IPS DF 4.7 (cell line): ENCODE results near the gene TRABD2B.

Experiments
- DNase-seq: peaks from one replicate; pipeline ENCODE4 v3.0.0-alpha.2; 2013; ENCODE audit warnings: low spot score; ENCODE audit errors: extremely low read depth

TRABD2B gene

DNA sequence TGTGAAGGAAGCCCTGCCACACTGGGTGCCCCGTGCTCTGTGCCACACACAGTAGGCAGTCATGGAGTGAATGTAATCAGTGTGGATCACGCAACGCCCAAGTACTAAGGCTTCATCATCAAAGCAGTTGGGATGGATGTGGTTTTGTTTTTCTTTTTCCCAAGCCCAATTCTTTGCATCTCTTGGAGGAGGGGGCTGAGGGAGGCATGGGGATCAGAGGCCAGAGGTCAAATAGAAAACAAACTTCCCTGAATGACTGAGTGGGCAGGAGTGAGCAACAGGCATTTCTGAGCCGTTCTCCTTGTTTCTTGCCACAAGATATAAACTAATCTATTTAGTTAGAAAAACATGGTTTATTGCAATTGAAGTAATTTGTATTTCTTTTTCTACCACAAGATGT, 85.3 kb downstream of the TRABD2B start:
- DNase-seq = no peak

DNA sequence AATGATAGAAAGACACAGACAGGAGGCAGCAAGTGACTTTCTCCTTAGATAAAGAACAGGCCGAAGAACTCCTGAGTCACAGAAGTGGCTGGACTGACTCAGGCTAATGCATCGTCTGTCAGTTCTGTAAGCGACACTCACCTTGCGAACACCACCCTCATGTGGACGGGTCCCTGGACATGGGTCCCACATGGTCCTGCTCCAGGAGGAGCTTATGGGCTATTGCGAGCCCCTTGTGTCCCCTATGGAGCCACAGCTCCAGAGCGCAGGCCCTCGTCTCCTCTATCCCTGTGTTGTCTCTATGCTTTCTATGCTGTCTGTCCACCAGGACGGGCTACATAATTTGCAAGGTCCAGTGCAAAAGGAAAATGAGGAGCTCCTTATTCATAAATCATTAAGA, 85.8 kb downstream of the TRABD2B start:
- no peak for DNase-seq

DNA sequence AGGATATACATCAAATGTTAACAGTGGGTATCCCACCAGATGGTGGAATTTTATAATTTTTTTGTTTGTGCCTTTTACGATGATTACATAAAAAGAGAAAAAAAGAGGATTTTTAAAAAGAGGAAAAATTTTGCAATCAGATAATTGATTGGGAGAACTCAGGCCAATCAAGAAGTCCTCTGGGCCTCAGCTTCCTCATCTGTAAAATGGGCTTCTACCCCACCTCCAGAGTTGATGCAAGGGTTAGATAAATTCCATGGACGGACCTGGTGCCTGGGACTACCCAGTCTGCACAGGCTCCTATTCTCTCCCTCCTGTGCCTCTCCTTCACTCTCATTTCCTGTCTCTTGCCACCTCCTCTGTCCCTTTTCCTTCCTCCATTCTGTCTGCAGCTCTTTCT, 88.9 kb downstream of the TRABD2B start:
- no peak for DNase-seq

DNA sequence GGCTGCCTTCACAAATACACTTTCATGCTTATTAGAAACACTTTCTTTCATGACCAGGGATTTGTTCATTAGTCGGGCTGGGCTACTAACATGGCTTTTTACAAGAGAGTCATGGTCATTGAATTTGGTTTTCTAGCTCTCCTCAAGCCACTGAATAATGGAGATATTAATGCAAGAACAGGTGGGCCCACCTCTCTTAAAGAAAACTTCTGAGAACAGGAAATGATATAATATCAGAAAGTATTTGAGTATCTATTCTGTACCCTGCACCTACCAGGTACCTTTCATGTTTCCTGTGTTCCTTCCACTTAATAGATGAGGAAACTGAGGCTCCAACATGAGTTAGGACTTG, 90.0 kb downstream of the TRABD2B start:
- no peak for DNase-seq

DNA sequence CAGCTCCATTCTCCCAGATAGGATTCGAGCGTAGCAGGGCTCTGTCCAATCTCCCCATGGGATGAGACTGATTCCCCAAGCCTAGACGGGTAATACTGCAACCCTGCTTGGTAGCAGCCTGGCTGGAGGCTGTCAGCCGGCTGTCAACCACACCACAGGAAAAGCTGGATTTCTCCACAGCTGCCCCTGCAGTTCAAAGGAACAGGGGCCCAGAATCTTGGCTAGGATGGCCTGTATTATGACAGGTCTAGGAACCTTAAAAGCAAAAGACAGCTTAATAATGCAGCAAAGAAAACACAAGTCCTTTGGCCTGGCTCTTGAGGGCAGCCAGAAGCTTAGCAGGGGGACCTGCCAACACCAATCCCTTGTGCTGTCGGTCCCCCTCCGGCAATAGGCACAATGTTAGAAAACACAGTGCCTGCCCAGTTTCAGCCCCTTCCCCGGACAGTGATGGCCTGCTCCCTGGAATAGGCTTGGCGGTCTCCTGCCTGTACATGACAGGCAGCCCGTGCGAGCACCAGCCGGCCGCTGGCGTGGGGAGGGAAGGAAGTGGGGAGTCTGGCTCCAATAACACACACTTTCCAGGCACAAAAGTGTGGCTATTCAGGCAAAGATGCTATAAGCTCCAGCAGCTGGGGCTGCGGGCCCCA, 90.5 kb downstream of the TRABD2B start:
- no peak for DNase-seq

DNA sequence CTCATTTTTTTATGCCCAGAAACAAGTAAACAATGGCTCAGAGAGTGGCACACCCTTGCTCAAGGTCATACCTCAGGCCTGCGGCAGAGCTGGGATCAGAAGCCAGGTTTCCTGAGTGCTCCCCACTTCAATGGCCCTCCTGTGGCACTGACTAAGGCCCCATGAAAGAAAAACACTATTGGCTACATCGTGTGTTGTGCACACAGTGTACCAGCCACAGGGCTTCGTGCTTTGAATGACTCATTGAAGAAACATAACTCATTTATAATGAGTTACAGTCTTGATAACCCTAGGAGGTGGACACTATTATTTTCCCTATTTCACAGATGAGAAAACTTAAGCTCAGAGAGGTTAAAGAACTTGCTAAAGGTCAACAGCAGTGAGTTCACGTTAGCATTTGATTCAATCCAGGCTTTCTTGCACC, 91.2 kb downstream of the TRABD2B start:
- DNase-seq = no peak

DNA sequence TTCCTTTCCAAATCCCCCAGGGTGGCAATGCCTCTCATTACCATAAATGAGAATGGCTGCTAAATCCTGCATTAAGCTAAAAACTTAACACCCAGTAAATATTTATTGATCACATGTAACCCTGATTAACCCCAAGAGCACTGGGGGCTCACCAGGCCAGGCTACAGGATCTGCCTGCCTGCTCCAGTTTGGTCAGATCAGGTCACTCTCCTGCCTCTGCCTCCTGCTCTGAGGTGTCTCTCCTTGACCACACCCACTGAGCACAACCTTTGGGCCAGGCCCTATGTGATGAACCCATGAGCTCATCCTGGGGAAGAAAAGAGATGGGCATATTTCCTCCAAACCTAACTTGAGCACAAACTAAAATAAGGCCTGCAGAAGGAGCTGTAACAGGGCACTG, 93.5 kb downstream of the TRABD2B start:
- DNase-seq = no peak

DNA sequence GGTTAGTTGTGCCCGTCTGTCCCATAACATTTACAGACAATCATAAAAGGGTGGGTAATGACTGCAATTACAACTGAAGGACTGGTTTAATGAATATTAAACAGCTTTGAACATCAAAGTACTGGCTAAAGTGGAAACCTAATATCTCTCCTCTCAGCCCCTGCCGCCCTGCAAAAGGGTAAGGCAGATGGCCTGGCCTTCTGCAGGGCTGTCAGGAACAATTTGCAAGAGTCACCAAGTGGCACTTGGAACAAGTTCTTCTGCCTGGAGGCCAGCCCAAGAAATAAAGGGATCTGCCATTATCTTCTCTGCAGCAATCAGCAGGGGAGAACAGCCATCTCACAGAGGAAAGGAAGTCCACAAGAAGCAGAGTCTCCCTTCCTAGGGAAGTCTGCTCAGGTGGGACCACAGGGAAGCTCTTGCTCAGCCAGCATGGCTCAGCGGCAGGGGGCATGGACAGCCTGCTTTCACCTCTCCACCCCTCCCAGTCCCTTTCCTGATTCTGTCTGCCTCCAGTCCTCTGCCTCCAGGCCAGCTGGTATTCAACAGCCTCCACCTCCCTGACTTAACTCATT, 96.1 kb downstream of the TRABD2B start:
- DNase-seq = no peak

DNA sequence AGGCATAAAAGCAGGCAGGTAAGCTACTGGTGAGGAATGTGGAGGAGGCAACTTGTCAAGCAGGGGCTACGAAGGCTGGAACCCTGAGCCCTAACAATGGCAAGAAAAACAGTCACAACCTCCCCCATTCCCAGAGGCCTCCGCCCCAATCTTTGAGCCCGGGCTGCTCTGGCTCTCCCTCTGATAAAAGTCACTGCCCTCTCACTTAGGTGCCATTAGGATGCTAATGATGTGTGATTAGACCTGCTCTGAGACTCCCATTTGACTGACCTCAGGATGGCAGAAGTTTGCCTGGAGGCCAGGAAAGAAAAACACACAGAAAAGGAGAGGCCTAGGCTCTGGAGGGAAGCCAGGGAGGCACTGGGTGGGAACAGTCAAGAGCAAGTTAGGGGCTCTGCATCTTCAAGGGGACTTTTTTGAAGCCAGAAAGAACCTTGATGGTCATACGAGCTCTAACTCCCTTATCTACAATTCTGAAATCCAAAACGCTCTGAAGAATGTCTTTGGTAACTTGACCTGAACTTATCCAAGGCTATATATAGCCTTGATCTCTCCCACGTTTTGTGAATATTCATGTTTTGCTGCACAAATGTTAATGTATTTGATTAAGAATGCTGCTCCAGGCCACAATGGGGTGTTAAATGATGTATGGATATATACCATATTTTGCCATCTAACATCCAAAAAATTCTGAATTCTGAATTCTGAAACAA, 98.9 kb downstream of the TRABD2B start:
- DNase-seq = peak; percentile 28

DNA sequence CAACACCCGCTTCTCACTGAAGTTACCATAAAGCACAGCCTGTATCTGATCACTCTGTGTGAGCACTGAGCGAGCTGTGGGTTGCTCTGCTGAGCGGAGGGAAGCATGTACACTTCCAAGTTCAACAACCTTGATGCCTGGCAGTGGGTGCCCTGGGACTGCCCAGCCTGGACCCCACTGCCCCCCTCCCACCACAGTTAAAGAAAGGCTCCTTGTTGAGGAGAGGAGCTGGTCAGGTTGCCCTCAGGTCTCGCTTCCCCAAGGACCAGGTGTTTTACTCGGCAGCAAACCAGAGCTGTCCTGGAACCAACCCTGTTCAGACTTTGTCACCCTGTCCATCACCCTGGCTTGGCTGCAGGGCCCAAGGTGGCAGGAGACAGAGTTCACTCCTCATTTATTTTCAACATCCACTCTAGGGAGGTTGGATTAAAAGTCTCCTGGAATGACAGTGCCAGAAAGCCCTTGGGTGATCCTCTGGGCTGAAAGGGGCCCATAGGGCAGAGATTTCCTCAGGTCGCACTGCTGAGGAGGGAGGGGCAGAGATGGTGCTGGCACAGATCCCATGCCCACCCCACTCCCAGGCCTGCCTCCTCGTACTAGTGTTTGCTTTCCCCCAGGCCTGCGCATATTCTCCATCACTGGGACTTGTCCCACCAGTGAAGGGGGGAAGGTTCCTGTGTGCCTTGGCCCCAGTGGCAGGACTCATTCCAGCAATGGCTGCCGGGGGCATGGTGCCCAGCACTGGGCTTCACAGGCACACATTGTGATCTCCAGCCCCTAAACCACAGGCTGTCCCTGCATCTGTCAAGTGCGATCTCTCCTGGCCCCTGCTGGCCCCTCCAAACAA, 101.7 kb downstream of the TRABD2B start:
- DNase-seq = no peak

DNA sequence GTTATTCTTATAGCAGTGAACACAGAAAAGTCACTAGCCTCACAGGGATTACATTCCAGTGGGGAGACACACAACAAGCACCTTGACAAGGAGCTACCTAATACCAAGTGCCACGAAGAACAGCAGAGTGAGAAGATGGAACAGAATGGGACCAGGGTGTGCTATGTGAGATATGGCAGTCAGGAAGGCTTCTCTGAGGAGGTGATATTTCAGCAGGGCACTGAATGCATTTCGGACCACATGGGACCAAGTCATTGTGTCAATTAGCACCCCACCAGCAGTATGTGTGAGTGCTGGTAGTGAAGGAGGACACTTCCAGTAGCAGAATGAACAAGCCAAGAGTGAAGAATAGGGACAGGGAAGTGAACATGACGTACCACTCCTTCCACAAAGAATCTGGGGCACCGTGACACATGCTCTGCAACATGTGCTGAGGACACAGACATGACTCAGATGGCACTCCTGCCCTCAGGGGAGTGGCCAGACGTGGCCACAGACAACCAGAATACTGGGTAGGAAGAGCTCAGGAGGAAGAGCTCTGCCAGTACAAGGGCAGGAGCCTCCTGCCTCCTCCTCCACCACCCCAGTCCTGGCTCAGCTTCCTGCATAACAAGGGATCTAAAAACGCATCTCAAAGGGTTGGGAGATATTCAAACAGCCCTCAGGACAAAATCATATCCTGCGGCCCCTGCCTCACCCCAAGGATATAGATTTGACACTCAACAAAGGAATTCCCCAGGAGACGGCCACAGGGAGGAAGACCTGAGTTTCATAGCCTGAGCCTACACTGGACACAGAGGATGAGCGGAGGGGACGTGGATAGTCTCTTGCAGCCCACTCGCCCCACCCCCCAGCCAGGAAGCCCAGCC, 102.5 kb downstream of the TRABD2B start:
- no peak for DNase-seq

DNA sequence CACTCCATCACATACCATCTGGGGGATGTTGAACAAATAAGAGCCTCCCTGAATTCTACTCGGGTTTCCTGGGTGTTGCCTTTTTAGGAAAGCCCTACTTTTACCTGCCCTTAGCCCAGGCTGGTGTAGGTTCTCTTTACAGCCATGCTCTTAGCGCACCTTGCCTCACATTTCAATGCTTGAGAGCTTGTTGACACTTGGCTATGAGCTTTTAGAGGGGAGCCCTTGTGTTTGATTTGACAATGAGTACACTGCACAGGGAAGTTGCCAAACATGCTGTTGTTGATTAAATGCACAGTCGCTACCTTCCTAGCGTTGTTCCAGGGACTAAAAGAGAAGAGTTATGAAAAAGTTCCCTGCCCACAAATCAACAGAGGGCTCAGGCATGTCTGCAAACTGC, 103.8 kb downstream of the TRABD2B start:
- no peak for DNase-seq

DNA sequence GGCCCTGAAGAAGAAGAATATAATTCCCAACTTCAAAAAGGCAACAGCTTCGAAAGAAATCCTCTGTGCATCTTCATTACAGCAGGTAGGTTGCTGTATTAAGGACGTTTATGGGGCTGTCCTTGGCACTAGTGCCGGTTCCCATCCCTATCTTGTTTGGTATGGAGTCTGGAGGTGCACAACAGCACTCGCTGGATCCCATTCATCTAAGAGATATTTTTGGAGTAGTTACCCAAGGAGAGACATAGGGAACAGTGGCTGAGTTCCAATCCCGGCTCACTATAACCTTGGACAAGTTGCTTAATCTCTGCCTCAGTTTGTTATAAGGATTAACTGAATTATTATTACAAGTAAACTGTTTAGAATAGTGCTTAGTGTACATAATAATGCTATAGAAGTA, 106.4 kb downstream of the TRABD2B start:
- DNase-seq = no peak

DNA sequence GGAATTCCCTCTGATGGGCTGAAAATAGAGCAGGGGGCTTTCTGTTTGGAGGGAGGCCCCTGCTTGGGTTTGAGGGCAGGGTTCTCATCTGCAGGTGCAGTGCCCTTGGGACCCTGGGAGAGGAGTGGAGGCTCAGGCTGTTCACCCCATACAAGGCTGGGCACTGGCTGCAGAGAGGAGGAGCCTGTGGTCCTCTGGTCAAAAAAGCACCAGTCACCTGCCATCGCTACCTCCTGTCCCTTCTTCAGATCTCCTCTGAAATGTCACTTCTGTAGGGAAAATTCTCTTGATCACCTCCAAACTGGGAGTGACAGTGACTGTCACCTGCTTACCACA, 108.9 kb downstream of the TRABD2B start:
- no peak for DNase-seq

DNA sequence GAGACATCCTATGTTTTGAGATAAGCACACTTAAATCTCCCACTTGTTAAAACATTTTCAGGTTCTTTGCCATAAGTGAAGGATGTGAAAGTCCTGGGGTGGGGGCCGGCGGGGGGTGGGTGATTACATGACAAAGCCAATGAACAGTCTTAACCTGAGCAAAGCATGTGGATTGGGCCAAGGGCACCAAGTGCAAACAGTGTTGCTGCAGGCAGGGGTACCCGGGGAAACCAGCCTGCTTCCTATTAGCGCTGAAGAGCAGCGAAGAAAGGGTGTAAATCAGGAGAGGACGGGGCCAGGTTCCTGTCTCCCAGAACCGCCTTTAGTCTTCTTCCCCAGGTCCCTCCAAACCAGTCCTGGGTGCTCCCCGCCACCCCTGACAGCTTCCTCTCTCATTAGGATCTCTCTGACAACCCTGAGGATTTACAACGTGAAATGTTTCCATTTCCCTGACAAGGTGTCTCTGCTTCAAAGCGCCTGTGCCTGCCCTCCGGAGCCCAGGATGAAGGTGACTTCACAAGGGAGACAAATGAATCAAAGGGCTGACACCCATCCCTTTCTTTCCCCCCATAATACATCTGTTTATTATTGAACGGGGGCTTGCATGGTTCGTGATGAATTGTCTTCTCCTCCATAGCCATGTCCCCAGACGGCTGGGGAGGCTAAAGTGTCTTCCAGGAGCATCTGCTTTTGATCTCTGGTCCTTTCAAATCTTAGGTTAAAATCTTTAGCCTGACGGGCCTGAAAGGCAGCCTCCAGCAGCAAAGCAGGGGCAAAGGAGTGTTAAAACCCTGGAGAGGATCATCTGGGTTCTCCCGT, 109.5 kb downstream of the TRABD2B start:
- no peak for DNase-seq

DNA sequence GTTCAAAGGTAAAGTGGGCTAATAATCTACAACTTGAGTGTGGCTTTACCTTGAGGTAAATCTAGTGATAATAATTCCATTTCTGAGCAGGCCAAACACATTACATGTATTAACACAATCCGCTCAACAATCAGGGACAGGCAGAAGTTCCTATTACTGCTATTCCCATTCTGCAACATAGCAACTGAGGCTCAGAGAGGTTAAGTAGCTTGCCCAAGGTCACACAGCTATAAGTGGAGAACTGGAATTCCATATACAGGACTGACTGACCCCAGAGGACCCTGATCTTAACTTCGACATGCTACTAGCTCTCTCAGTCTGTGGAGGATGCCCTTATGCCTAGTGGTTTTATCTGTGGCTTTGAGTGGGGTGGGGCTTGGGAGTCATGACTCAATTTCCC, 110.1 kb downstream of the TRABD2B start:
- no peak for DNase-seq

DNA sequence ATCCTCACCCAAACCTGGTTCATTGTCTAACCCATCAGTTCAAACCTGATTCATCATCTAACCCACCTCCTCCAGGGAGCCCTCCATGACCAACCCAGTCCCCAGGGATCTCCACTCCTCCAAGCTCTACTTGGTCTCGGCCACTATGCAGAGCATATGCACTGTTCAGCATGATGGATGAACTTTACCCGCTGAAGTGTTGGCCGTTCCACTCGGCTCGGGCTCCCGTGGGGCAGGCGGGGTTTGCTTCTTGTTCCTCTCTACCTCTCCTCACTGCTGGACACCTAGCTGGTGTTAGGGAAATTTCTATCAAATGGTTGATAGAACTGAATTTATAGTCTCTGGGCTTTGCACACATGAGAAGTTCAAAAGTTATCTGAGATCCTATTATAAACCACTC, 111.0 kb downstream of the TRABD2B start:
- DNase-seq = no peak

DNA sequence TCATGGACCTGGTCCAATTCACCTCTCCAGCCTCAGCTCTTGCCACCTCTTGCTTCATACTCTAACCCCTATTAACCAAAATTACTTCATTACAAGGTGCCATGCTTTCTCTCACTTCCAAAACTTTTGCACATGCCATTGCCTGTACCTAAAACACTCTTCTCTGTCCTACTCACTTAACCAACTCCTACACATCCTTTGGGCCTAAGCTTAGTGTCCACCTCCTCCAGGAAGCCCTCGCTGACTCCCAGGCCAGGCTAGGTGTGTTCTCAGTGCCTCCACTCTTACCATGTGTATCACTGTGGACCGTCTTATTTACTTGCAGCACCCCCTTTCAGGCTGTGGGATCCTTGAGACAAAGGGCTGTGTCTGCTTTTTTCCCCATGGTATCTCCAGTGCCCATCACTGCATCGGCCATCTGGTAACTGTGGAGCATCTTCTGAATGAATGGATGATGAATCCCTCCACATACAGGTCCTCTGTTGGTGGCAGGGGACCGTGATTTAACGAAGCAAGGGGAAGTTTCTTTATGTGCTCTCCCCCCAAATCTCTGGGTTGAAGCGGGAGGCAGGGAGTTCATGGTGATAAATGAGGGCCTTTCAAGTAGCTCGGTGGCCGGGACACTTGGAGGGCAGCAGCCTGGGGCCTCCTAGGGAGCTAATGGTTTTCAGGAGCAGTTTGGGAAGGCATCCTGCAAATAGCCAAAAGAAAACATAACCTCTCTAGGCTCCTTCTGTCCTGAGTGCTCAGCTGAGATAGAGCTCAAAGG, 111.9 kb downstream of the TRABD2B start:
- no peak for DNase-seq

DNA sequence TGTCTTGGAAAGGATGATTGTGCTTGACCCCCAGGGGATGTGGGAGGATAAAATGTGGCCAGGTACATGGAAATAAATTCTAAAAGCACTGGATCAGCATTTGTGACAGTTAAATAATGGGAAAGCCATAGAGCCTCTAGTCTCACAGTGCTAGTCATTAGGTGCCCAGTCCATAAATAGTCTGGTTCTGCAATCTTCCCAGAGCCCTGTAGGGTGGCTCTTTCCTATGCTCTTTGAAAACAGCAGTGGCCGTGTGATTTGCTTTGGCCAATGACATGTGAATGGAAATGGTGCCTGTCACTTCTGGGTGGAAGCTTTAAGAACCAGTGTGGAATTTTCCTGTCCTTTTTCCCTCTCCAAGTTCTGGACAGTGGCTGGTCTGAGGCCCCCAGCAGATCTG, 113.2 kb downstream of the TRABD2B start:
- no peak for DNase-seq
